ENCODE results near the gene SEL1L3. TPM values are rescaled to one million over a fixed set of nuclear protein-coding genes. Genes with fewer than 3 reads are reported as not detected.

Gene SEL1L3
- total RNA-seq, 1 experiment from 2014 or later, result 15.7 TPM

DNA sequence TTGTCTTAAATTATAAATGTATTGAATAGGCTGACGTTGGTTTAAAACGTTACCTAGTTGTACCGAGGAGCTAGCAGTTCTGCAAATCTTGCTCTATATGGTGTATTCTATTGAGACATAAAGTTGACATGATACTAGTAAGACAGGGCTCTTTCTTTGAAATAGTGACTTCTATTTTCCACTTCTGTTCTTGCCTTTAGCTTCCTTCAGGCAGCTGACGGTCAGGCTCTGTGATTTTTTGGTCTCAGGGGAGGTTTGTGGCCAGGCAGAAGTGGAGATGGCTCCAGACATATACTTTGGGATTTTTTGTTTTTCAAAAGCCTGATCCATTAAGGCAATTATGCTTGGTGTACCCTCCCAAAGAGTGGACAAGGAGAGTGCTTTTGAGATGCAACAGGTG is 111.9 kb downstream of the SEL1L3 start:
- BruUV-seq (replicated peaks), result no TSS peak
- POLR2A ChIA-PET, result no interaction called here

GRCh38 chr4:25749150-25749794 is 113.5 kb downstream of the SEL1L3 start:
- Mint-ChIP-seq H3K27ac (ENCODE audit: unreplicated experiment) (no peak overlapping the region), H3K36me3 (ENCODE audit: insufficient read depth, unreplicated experiment) (peaks cover 6% of the 10 kb centered on the region), H3K4me3 (ENCODE audit: unreplicated experiment) (no peak overlapping the region), H3K4me1 (ENCODE audit: low read depth, unreplicated experiment) (no peaks in the 10 kb centered on the region), H3K27me3 (ENCODE audit: insufficient read depth, unreplicated experiment) (no peaks in the 10 kb centered on the region), H3K9me3 (ENCODE audit: unreplicated experiment) (no peaks in the 10 kb centered on the region)
- DNase-seq, result no peak
- TF ChIP-seq CTCF (IDR thresholded peaks at IDR 0.05; ENCODE audit: insufficient read depth in 1 of 2, low read depth in 1 of 2, low read length in 1 of 2, severe bottlenecking in 1 of 2, unreplicated experiment in 1 of 2), result no peak
- H3K36me3 ChIP-seq (ENCODE audit: control insufficient read depth, insufficient read depth, low read length), result no peaks in the 10 kb centered on the region
- CTCF ChIA-PET, result no interaction called here
- BruUV-seq (replicated peaks), result no TSS peak
- no peaks in the 10 kb centered on the region for H3K27me3 ChIP-seq (replicated peaks; ENCODE audit: control insufficient read depth, insufficient read depth, low read length)
- intact Hi-C loops (cut with micrococcal nuclease; ENCODE audit: unreplicated experiment), result no loop called here
- H3K4me1 ChIP-seq, result no peaks in the 10 kb centered on the region
- no peak overlapping the region for H3K4me3 ChIP-seq (ENCODE audit: low read depth, low read length)
- POLR2A ChIA-PET, result no interaction called here
- H3K9me3 ChIP-seq, result no peaks in the 10 kb centered on the region

More for the DNA sequence above, 111.9 kb downstream of the SEL1L3 start:
- Mint-ChIP-seq H3K9me3 (ENCODE audit: unreplicated experiment) (no peaks in the 10 kb centered on the region), H3K27ac (ENCODE audit: unreplicated experiment) (no peak overlapping the region), H3K4me1 (ENCODE audit: low read depth, unreplicated experiment) (no peaks in the 10 kb centered on the region), H3K36me3 (ENCODE audit: insufficient read depth, unreplicated experiment) (peaks cover 6% of the 10 kb centered on the region), H3K4me3 (ENCODE audit: unreplicated experiment) (no peak overlapping the region), H3K27me3 (ENCODE audit: insufficient read depth, unreplicated experiment) (no peaks in the 10 kb centered on the region)
- CTCF ChIA-PET, result no interaction called here
- intact Hi-C loops (cut with micrococcal nuclease; ENCODE audit: unreplicated experiment), result no loop called here
- no peaks in the 10 kb centered on the region for H3K9me3 ChIP-seq
- DNase-seq, result no peak
- no peak overlapping the region for H3K4me3 ChIP-seq (ENCODE audit: low read depth, low read length)
- TF ChIP-seq CTCF (IDR thresholded peaks at IDR 0.05; ENCODE audit: insufficient read depth in 1 of 2, low read depth in 1 of 2, low read length in 1 of 2, severe bottlenecking in 1 of 2, unreplicated experiment in 1 of 2), result no peak
- no peaks in the 10 kb centered on the region for H3K4me1 ChIP-seq
- H3K27me3 ChIP-seq (replicated peaks; ENCODE audit: control insufficient read depth, insufficient read depth, low read length), result no peaks in the 10 kb centered on the region
- no peaks in the 10 kb centered on the region for H3K36me3 ChIP-seq (ENCODE audit: control insufficient read depth, insufficient read depth, low read length)

DNA sequence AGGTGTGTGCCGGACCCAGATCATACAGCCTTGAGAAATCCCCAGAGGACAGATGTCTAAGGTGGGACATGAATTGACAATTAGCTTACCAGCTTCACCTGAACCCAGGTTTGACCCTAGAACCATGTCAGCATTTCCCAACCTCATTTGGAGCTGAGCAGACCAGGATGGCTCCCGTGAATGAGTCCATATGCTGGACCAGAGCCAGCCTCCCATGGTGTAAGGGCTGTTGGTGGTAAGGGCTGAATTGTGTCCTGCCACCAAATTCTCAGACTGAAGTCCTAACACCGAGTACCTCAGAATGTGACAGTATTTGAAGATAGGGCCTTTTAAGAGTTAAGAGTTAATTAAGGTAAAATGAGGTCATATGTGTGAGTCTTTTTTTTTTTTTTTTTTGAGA is 118.8 kb downstream of the SEL1L3 start:
- no peak for DNase-seq
- CTCF ChIA-PET, result no interaction called here

More for the DNA sequence above, 118.8 kb downstream of the SEL1L3 start:
- intact Hi-C loops (cut with micrococcal nuclease; ENCODE audit: unreplicated experiment), result no loop called here
- H3K4me1 Mint-ChIP-seq (ENCODE audit: low read depth, unreplicated experiment), result no peaks in the 10 kb centered on the region
- Histone ChIP-seq H3K4me1 (no peaks in the 10 kb centered on the region), H3K36me3 (ENCODE audit: control insufficient read depth, insufficient read depth, low read length) (no peaks in the 10 kb centered on the region), H3K4me3 (ENCODE audit: low read depth, low read length) (no peak overlapping the region), H3K27me3 (replicated peaks; ENCODE audit: control insufficient read depth, insufficient read depth, low read length) (no peaks in the 10 kb centered on the region), H3K9me3 (no peaks in the 10 kb centered on the region)
- H3K4me3 Mint-ChIP-seq (ENCODE audit: unreplicated experiment), result no peak overlapping the region
- no peaks in the 10 kb centered on the region for H3K9me3 Mint-ChIP-seq (ENCODE audit: unreplicated experiment)
- no TSS peak for BruUV-seq (replicated peaks)
- no peaks in the 10 kb centered on the region for H3K36me3 Mint-ChIP-seq (ENCODE audit: insufficient read depth, unreplicated experiment)
- H3K27ac Mint-ChIP-seq (ENCODE audit: unreplicated experiment), result no peak overlapping the region
- H3K27me3 Mint-ChIP-seq (ENCODE audit: insufficient read depth, unreplicated experiment), result no peaks in the 10 kb centered on the region
- TF ChIP-seq CTCF (IDR thresholded peaks at IDR 0.05; ENCODE audit: insufficient read depth in 1 of 2, low read depth in 1 of 2, low read length in 1 of 2, severe bottlenecking in 1 of 2, unreplicated experiment in 1 of 2), result no peak
- POLR2A ChIA-PET, result no interaction called here
